22Rv1 (cell line): ENCODE data around the gene HSF2BP.

Source experiments
- ZFX ChIP-seq: fragments of 450-650 bp; IDR thresholded peaks from 2 replicates; pipeline ENCODE4 v1.6.1; 2017; ENCODE audit warnings: antibody characterized with exemption, borderline replicate concordance
- TF ChIP-seq, protein P1 (sequence below): fragments of 450-650 bp; IDR thresholded peaks from 2 replicates; pipeline ENCODE4 v1.5.1; 2017; ENCODE audit warnings: mild to moderate bottlenecking

DNA sequence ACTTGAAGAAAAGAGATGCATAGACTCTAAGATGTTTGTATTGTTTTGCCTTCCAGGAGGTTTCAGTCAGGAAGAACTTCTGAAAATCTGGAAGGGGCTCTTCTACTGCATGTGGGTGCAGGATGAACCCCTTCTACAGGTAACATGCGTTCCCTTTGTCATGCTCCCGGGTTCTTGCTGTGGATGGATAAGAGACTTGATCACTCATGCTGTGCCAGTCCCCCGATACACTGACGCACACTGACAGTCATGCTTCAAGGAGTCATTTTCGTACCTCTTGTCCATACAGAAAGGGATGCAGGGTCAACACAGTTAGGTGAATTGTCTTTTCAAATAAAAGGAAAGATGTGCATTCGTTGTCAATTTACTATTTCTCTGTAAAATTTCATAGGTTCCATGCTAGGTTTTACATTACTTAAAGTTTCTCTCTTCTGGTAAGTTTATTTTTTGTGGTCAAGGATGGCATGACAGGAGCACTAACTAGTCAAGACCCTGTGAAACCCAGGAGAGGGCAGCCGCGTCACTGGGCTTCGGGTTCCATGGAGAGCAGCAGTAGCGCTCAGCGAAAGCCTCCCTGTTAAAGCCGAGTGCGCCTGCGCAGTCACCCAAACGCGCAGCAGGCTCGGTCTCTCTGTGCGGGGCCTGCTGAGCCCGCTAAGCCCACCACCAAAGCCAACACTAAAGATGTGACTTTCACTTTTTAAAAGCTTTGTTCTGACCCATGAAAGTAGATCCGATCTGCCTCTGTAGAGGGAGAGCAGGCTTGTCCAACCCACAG lies 10.7 kb upstream of the HSF2BP start:
- TF ChIP-seq, protein P1, sequence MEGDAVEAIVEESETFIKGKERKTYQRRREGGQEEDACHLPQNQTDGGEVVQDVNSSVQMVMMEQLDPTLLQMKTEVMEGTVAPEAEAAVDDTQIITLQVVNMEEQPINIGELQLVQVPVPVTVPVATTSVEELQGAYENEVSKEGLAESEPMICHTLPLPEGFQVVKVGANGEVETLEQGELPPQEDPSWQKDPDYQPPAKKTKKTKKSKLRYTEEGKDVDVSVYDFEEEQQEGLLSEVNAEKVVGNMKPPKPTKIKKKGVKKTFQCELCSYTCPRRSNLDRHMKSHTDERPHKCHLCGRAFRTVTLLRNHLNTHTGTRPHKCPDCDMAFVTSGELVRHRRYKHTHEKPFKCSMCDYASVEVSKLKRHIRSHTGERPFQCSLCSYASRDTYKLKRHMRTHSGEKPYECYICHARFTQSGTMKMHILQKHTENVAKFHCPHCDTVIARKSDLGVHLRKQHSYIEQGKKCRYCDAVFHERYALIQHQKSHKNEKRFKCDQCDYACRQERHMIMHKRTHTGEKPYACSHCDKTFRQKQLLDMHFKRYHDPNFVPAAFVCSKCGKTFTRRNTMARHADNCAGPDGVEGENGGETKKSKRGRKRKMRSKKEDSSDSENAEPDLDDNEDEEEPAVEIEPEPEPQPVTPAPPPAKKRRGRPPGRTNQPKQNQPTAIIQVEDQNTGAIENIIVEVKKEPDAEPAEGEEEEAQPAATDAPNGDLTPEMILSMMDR, result no peak
- no peak for TF ChIP-seq ZFX
